GM23338 (cell line): ENCODE results near the gene NADK. TPM values are rescaled to one million over a fixed set of nuclear protein-coding genes. Genes with fewer than 3 reads are reported as not detected.

Experiments
- ATAC-seq: fragments of 200-7000 bp; cut with Tn5 transposase; 3 replicates; pipeline ENCODE4 v1.9.1; 2020
- DNase-seq: peaks from one replicate; pipeline ENCODE4 v3.0.0-alpha.2; 2015; ENCODE audit warnings: low spot score
- H2AFZ ChIP-seq: fragments of 200-600 bp; sonication (generic); 2 replicates; pipeline ENCODE4 v1.8.0; 2016; ENCODE audit warnings: antibody characterized with exemption, mild to moderate bottlenecking, moderate library complexity
- H3F3A ChIP-seq: fragments of 200-600 bp; sonication (generic); replicated peaks from 2 replicates; pipeline ENCODE4 v1.8.0; 2017; ENCODE audit warnings: antibody characterized with exemption, mixed run types, low read depth
- H3K27ac ChIP-seq: fragments of 200-600 bp; sonication (generic); 2 replicates; pipeline ENCODE4 v1.6.1; 2016; ENCODE audit warnings: low read depth
- H3K27me3 ChIP-seq: fragments of 200-600 bp; sonication (generic); 2 replicates; pipeline ENCODE4 v1.8.0; 2016; ENCODE audit warnings: mild to moderate bottlenecking, mixed run types, moderate library complexity; ENCODE audit not compliant: insufficient read depth
- H3K36me3 ChIP-seq: fragments of 200-600 bp; sonication (generic); 2 replicates; pipeline ENCODE4 v1.8.0; 2016; ENCODE audit warnings: mild to moderate bottlenecking; ENCODE audit not compliant: insufficient read depth
- H3K4me1 ChIP-seq: fragments of 200-600 bp; sonication (generic); 2 replicates; pipeline ENCODE4 v1.8.0; 2016; ENCODE audit warnings: mild to moderate bottlenecking, moderate library complexity; ENCODE audit not compliant: insufficient read depth
- H3K4me2 ChIP-seq: fragments of 200-600 bp; sonication (generic); 2 replicates; pipeline ENCODE4 v1.7.1; 2017; ENCODE audit warnings: mixed run types
- H3K4me3 ChIP-seq: fragments of 200-600 bp; sonication (generic); 2 replicates; pipeline ENCODE4 v1.6.1; 2016; ENCODE audit warnings: mixed run types
- H3K79me2 ChIP-seq: fragments of 200-600 bp; sonication (generic); replicated peaks from 2 replicates; pipeline ENCODE4 v1.8.0; 2017; ENCODE audit warnings: mild to moderate bottlenecking; ENCODE audit not compliant: insufficient read depth
- H3K9me2 ChIP-seq: fragments of 200-600 bp; sonication (generic); 2 replicates; pipeline ENCODE4 v1.8.0; 2017; ENCODE audit not compliant: insufficient read depth
- H4K20me1 ChIP-seq: fragments of 200-600 bp; sonication (generic); replicated peaks from 2 replicates; pipeline ENCODE4 v1.8.0; 2017; ENCODE audit warnings: mild to moderate bottlenecking; ENCODE audit not compliant: insufficient read depth
- H3K27ac Mint-ChIP-seq: 2 replicates; pipeline ENCODE4 v1.8.0; 2020; ENCODE audit warnings: inconsistent platforms, mild to moderate bottlenecking, moderate library complexity, mixed read lengths
- H3K27me3 Mint-ChIP-seq: 3 replicates; pipeline ENCODE4 v1.8.0; 2022; ENCODE audit warnings: low read depth, mild to moderate bottlenecking, moderate library complexity, mixed read lengths, inconsistent platforms; ENCODE audit not compliant: insufficient read depth, poor library complexity
- H3K36me3 Mint-ChIP-seq: 3 replicates; pipeline ENCODE4 v1.8.0; 2021; ENCODE audit warnings: low read depth, mild to moderate bottlenecking, inconsistent platforms, moderate library complexity, mixed read lengths
- H3K4me1 Mint-ChIP-seq: 3 replicates; pipeline ENCODE4 v1.8.0; 2020; ENCODE audit warnings: mild to moderate bottlenecking, inconsistent platforms, mixed read lengths
- H3K4me3 Mint-ChIP-seq: 3 replicates; pipeline ENCODE4 v1.8.0; 2021; ENCODE audit warnings: moderate library complexity, mild to moderate bottlenecking, inconsistent platforms, mixed read lengths
- H3K9me3 Mint-ChIP-seq: 3 replicates; pipeline ENCODE4 v1.8.0; 2020; ENCODE audit warnings: moderate library complexity, mild to moderate bottlenecking, inconsistent platforms, mixed read lengths
- CTCF ChIP-seq, 2 experiments: fragments of 200-600 bp in 1 of 2; sonication (generic) in 1 of 2; conservative IDR thresholded peaks; 2 replicates each; pipeline versions ENCODE4 v1.5.1 to v1.6.1; 2016 to 2017; ENCODE audit warnings: antibody characterized with exemption in 2 of 2, low read depth in 2 of 2, mild to moderate bottlenecking in 2 of 2, moderate library complexity in 1 of 2
- EZH2 ChIP-seq: fragments of 200-600 bp; sonication (generic); IDR thresholded peaks from one replicate; pipeline ENCODE4 v1.8.0; 2017; ENCODE audit warnings: antibody characterized with exemption, mild to moderate bottlenecking, low read depth; ENCODE audit not compliant: unreplicated experiment
- EZH2phosphoT487 ChIP-seq: fragments of 200-600 bp; sonication (generic); IDR thresholded peaks from one replicate; pipeline ENCODE4 v1.8.1; 2018; ENCODE audit warnings: antibody characterized with exemption; ENCODE audit not compliant: unreplicated experiment
- JUNB ChIP-seq: IDR thresholded peaks from one replicate; pipeline ENCODE4 v1.6.1; 2016; ENCODE audit warnings: antibody characterized with exemption; ENCODE audit not compliant: unreplicated experiment
- NANOG ChIP-seq: IDR thresholded peaks from 2 replicates; pipeline ENCODE4 v1.6.1; 2016; ENCODE audit warnings: antibody characterized with exemption, borderline replicate concordance
- POLR2AphosphoS5 ChIP-seq: IDR thresholded peaks from 2 replicates; pipeline ENCODE4 v1.6.1; 2016; ENCODE audit warnings: antibody characterized with exemption, low read depth
- STAT1 ChIP-seq: IDR thresholded peaks from one replicate; pipeline ENCODE4 v1.6.1; 2016; ENCODE audit warnings: antibody characterized with exemption; ENCODE audit not compliant: unreplicated experiment
- ZNF114 ChIP-seq: fragments of 250-450 bp; sonication (Bioruptor Pico); IDR thresholded peaks from 2 replicates; pipeline ENCODE4 v1.5.0; 2020; ENCODE audit warnings: mild to moderate bottlenecking, moderate library complexity
- ZNF331 ChIP-seq: fragments of 250-450 bp; sonication (Bioruptor Pico); IDR thresholded peaks from 2 replicates; pipeline ENCODE4 v1.5.0; 2020; ENCODE audit warnings: low read depth, mild to moderate bottlenecking, moderate library complexity
- ZNF462 ChIP-seq: fragments of 250-450 bp; sonication (Bioruptor Pico); IDR thresholded peaks from 2 replicates; pipeline ENCODE4 v1.5.0; 2020; ENCODE audit warnings: mild to moderate bottlenecking, moderate library complexity
- long read RNA-seq: library from polyadenylated mRNA; unstranded; transcript quantifications from one replicate; pipeline ENCODE4 v2.0.0, GENCODE V29; 2020; ENCODE audit not compliant: unreplicated experiment
- polyA plus RNA-seq: library from polyadenylated mRNA; unstranded; fragments of >200 nt; fragmentation: Nextera tagmentation; extraction: Ambion mirVana; gene quantifications from 2 replicates; pipeline ENCODE4 v1.2.1, GENCODE V29; 2016
- total RNA-seq: library from RNA; depleted of rRNA; stranded (reverse); fragments of >200 nt; shearing (Covaris generic); gene quantifications from 2 replicates; pipeline ENCODE4 v1.2.3, GENCODE V29; 2014; rRNA removed

The NADK gene
- total RNA-seq = 62.8 and 73.2 TPM in 2 replicates
- polyA plus RNA-seq = 45.3 and 47.2 TPM in 2 replicates
- long read RNA-seq, transcript NADK-201 (12 exons, 3,235 nt) = major isoform, 6 of 13 reads
- long read RNA-seq, partial matches to known transcripts = 2 of 13 reads
- long read RNA-seq, other reads (novel, unspliced or antisense) = 5 of 13 reads

- peak within 1 kb of the TSS; percentile 96 for H3K4me2 ChIP-seq
- TF ChIP-seq STAT1 (no peak), JUNB (no peak), ZNF114 (no peak), CTCF (conservative IDR thresholded peaks at IDR 0.05; ENCODE audit: low read depth in 2 of 2) (no peak)
- peaks cover 49% of the 10 kb centered on the region for H3K79me2 ChIP-seq
- no peaks in the 10 kb centered on the region for H3K9me2 ChIP-seq
- ATAC-seq (no peak; the same call in 1 of the 3 replicates), DNase-seq (peak; percentile 64)
- peak within 1 kb of the TSS; percentile 85 for H3K4me3 Mint-ChIP-seq
- peaks cover 36% of the 10 kb centered on the region for H3K4me1 ChIP-seq
- H3F3A ChIP-seq = peaks cover 35% of the 10 kb centered on the region
- H3K27me3 Mint-ChIP-seq = peaks cover 37% of the 10 kb centered on the region
- H3K4me1 Mint-ChIP-seq = peaks cover 50% of the 10 kb centered on the region
- H3K9me3 Mint-ChIP-seq = no peaks in the 10 kb centered on the region
- H3K27ac ChIP-seq = peak within 1 kb of the TSS; percentile 88
- no peak within 1 kb of the TSS for H2AFZ ChIP-seq
- H3K36me3 Mint-ChIP-seq = peaks cover 15% of the 10 kb centered on the region
- H3K27ac Mint-ChIP-seq = peak within 1 kb of the TSS; percentile 94
- peak within 1 kb of the TSS; percentile 89 for H3K4me3 ChIP-seq
- H3K27me3 ChIP-seq = no peaks in the 10 kb centered on the region
- no peaks in the 10 kb centered on the region for H3K36me3 ChIP-seq
- peaks cover 29% of the 10 kb centered on the region for H4K20me1 ChIP-seq
These were observed at the start of gene NADK for GRCh38 chr1:1777950-1778662. Gene NADK (minus strand): TSS chr1:1778470. CDS start chr1:1765406, 13,064 bp downstream.

- H3K79me2 ChIP-seq = peaks cover 96% of the 10 kb centered on the region
- no peaks in the 10 kb centered on the region for H3K27me3 ChIP-seq
- H3K4me3 ChIP-seq = no peak overlapping the region
- H3K4me3 Mint-ChIP-seq = no peak overlapping the region
- peak overlapping the region; percentile 81 for H3K27ac Mint-ChIP-seq
- H2AFZ ChIP-seq = no peak overlapping the region
- ATAC-seq (peak; percentile 57), DNase-seq (no peak)
- H3K4me1 Mint-ChIP-seq = peaks cover 19% of the 10 kb centered on the region
- no peaks in the 10 kb centered on the region for H3K4me1 ChIP-seq
- peaks cover 26% of the 10 kb centered on the region for H3F3A ChIP-seq
- H3K4me2 ChIP-seq = no peak overlapping the region
- H3K27ac ChIP-seq = peak overlapping the region; percentile 83
- H4K20me1 ChIP-seq = peaks cover 67% of the 10 kb centered on the region
- no peaks in the 10 kb centered on the region for H3K9me2 ChIP-seq
- peaks cover 60% of the 10 kb centered on the region for H3K36me3 Mint-ChIP-seq
- peaks cover 4% of the 10 kb centered on the region for H3K27me3 Mint-ChIP-seq
- no peaks in the 10 kb centered on the region for H3K9me3 Mint-ChIP-seq
- H3K36me3 ChIP-seq = peaks cover 22% of the 10 kb centered on the region
- TF ChIP-seq ZNF114 = no peak
- no peak for TF ChIP-seq NANOG
- no peak for TF ChIP-seq POLR2AphosphoS5
- TF ChIP-seq EZH2 = no peak
- TF ChIP-seq ZNF462 (CRISPR knock-in tag) = no peak
- TF ChIP-seq ZNF331 (CRISPR knock-in tag) = no peak
- no peak for TF ChIP-seq EZH2phosphoT487
- no peak for TF ChIP-seq JUNB
These were observed 49.0 kb upstream of the NADK start for GRCh38 chr1:1827089-1827848.
